ENCODE data around the gene SERPIND1.

DNA sequence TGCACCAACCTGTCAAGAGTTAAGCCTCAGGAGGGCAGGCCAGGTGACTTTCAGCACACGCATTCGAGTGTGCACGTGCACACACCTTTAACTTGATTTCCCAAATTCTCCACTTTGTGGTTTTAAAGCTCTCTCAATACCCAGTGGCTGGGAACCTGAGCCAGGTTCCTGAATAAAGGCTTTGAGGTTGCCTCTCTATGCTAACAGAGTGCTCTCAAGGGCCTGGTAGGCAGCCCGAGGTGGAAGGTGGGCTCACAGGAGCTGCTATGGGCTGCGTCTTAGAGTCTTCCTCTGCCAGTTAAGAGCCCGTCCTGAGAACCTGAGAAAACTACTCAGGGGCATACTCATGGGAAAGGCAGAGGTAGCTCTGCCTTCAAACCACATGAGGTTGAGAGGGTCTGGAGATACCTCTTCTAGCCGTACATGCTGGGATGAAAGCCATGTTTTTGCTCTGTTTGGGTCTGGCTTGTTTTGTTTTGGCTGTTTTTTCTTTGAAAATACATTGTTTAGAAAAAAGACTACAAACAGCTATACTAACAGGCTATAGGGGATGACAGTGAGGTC, 11.6 kb upstream of the SERPIND1 start:
- TF ChIP-seq, protein P1, sequence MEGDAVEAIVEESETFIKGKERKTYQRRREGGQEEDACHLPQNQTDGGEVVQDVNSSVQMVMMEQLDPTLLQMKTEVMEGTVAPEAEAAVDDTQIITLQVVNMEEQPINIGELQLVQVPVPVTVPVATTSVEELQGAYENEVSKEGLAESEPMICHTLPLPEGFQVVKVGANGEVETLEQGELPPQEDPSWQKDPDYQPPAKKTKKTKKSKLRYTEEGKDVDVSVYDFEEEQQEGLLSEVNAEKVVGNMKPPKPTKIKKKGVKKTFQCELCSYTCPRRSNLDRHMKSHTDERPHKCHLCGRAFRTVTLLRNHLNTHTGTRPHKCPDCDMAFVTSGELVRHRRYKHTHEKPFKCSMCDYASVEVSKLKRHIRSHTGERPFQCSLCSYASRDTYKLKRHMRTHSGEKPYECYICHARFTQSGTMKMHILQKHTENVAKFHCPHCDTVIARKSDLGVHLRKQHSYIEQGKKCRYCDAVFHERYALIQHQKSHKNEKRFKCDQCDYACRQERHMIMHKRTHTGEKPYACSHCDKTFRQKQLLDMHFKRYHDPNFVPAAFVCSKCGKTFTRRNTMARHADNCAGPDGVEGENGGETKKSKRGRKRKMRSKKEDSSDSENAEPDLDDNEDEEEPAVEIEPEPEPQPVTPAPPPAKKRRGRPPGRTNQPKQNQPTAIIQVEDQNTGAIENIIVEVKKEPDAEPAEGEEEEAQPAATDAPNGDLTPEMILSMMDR (IDR thresholded peaks at IDR 0.05), result no peak
- no peak for TF ChIP-seq POLR2A (IDR thresholded peaks at IDR 0.05)

Data from heart left ventricle (tissue), 13 donors.